Middle frontal gyrus (tissue), 1 donor: ENCODE measurements around the gene MYO10.
"Not testable (repeated sequence)": the region's sequence is repeated elsewhere in the genome, so short reads cannot be mapped to it uniquely, and the experiment has no call there.

Experiments used
- DNase-seq: peaks from one replicate; pipeline ENCODE4 v3.0.0-alpha.2; 2015; ENCODE audit warnings: low spot score; ENCODE audit errors: extremely low spot score

Gene MYO10

DNA sequence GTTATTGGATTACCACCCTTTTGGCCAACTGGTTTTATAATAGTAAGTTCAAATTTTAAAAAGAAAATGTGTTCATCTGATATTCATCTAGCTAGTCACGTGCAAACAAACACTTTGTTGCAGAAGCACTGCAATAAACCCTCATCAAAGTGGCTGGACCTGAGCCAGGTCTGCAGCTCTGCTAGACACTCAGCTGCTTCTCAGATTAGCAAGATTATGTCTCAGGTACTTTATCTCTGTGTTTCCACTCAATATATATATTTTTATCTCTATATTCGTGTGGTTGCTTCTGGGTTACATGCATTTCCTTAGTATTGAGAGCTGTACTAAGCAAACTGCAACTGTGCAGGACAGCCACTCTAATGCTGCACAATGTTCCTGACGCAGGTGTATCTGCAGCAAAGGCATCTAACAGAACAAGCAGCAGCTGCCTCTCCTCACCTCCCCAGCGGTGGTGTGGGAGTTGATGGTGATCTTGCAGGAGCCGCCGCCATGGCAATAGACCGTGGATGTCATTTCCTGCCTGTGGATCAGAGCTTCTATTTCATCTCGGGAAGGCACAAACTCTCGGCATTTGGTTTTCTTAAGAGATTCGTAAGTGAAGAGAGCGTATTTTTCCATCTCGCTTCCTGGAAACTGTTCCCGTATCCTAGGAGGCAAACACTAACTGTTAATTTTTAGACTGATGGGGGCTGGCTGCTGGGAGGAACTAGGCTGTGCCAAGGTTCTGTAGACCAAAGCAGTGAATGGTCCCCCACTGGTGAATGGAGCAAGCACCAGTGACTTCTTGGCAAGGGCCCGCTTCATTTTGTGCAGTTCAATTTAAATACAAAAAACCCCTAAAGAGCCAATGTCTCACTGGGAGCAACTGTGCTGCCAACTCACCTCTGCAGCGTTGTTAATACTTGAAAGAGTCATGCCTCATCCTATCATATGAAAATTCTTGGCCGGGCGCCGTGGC lies 262.6 kb downstream of the MYO10 start:
- peak; percentile 15 for DNase-seq

DNA sequence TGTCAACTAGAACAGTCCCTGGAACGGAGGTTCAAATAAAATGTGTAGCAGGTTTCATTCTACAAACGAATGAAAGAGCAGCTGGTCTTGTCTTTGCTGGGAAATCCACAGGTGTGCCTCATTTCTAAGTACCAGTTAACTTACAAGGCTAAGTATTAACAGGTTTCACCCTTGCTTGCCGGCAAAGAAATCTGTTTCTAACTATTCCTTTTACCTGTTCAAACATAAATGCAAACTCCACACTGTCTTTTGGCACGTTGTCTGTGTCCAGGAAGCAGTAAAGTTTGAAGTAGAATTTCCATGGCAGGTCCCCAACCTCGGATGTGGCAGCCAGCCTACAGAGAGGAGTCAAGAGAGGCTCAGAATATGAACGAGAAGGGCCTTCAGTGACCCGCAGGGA lies 264.9 kb downstream of the MYO10 start:
- DNase-seq: no peak

DNA sequence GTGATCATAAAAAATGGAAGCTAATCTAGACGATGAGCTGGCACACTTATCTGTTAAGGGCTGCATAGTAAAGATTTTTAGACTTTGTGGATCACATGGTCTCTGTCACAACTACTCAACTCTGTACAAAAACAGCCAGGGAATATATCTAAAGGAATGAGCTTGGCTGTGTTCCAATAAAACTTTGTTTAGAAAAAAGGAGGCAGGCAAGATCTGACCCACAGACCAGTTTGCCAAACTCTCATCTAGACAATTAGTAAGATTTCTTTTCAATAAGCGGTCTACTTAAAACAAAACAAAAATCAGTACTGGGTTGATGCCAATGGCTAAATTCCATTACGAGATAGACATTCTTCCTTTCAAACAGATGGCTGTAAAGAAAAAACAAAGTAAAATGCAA lies 266.3 kb downstream of the MYO10 start:
- no peak for DNase-seq

DNA sequence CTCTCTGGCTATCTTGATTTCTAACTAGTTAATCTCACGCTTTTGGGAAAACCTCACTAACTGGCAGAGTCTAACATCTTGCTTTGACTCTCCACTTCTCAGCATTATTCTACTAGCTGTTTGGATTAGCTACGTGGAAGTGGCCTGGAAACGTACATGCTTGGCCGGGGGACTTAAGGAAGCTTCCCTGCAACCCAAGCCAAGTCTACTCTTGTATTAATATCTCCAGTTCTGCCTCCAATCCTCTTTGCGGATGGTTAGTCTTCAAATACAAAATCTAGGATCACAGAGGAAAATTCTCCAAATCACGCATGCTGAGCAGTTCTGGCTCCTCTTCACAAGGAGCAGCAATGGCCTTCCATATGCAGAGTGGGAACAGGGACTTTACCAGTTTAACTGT lies 267.5 kb downstream of the MYO10 start:
- no peak for DNase-seq

DNA sequence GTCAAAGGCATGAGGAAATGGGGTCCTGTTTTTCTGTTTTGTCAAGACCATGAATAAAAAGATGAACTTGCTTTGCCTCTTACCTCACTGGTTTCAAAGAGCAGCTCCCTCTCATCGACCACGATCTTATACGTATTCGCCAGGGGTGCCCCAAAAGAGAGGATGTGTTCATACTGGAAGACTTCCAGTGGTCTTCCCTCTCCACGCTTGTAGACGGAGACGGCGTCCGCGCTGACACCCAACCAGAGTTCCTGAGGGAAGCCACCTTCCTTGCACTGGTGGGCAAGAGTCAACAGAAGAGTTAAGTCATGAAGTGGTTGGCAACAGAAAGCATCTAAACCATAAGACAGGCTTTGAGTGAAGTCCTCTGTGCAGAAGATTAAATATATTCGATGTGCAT lies 267.9 kb downstream of the MYO10 start:
- DNase-seq: no peak

DNA sequence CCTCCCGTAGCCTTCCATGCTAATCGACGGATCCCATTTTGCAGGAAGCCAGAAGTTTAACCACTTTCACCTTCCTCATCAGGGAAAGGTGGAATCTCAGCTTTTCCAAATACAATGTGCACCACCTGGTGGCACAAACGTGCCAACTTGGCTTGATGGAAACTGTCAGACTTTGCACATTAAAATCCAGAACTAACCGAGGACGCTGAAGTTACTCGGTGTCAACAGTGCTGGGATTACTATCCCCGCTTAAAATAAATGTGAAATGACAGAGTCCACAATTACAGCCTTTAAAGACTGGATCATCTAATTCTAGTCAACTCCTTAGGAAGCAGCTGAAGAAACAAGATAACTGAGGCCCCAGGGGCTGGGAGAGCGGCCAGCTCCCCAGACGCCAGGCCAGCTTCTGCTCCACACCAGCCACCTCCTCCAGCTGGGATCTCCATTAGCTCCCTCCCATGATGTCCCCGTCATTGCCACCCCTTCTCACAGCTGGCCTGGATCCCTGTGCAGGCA lies 269.1 kb downstream of the MYO10 start:
- DNase-seq: peak; percentile 26

DNA sequence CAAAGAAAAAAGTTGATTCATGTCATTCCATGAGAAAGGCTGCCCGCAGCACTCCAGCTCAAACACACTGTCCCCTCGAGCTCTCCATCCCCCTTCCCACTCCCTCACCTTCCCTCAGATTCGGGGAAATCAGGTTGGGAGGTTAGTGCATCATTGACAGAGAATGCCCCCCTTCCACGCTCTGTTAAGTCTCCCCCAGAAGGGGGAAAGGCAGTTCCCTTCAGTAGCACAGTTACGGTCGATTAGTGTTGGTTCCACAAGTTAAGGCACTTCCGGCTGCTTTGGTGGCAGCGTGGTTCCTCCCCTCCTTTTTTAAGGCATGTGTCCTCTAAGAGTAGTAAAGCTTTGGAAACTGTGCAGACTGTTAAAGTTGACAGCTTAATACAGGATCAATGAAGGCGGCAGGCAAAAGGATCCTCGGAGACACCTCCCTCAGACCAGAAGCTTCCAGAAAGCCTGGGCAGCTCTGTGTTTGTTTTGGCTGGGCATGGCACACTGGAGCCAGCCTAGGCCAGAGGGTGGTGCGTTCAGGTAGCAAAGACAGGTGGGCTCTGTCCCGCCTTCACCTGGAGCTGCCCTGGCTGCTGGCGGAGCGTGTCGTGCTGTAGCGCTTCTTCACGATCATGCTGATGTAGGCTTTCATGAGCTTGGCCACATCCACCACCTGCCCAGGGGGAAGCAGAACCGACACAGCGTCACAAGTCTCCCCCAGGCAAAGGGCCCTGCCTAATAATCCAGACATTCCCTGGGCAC lies 269.8 kb downstream of the MYO10 start:
- no peak for DNase-seq

DNA sequence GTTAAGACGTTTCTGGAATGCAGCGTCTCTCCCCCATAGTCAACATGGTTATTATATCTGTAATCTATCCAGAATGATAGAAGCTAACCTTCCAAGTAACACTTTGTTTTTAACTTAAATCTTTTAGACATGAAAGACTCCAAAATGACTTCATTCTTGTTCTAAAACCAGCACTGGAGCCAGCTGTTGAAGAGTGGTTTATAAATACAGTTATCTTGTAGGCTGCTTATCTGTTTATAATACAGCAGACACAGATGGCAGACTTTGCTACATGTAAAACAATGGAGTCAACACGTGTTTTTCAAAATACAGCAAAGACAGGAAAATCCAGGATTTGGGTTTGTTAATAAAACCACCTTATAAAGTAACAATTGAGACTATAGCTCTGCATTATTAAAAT lies 270.5 kb downstream of the MYO10 start:
- DNase-seq: no peak

GRCh38 chr5:16664368-16664767 lies 271.7 kb downstream of the MYO10 start:
- DNase-seq: no peak

- no peak for DNase-seq
Observed at GRCh38 chr5:16663840-16664239, 272.2 kb downstream of the MYO10 start.

- no peak for DNase-seq
Observed at GRCh38 chr5:16661713-16662112, 274.4 kb downstream of the MYO10 start.

- no peak for DNase-seq
Observed at GRCh38 chr5:16660982-16661381, 275.1 kb downstream of the MYO10 start.

- no peak for DNase-seq
Observed at GRCh38 chr5:16659536-16659935, 276.6 kb downstream of the MYO10 start.

DNA sequence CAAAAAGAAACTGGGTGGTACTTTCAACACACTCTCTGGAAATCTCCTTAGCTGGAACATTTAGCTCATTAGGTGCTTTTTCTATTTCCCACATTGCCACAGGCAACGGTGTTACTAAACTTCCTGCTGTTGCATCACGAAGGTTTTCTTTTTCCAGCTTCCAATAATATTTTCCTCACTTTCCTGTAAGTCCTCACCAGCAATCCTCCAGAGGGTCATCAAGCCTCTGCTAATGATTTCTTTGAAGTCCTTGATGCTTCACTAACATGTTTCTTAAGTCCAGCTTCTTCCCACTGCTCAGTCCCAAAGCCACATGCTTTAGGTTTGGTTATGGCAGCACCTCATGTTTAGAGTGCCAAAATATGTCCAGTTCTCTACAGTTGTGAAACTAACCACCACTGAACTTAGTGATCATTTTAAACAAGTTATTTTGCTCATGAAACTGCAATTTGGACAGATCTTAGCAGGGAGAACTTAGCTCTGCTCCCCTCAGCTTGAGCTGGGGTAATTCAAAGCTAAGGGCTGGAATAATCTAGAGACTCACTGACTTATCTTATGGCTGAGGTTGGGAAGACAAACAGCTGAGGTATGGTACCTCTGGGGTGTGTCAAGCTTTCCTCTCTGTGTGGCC lies 279.4 kb downstream of the MYO10 start:
- no peak for DNase-seq

DNA sequence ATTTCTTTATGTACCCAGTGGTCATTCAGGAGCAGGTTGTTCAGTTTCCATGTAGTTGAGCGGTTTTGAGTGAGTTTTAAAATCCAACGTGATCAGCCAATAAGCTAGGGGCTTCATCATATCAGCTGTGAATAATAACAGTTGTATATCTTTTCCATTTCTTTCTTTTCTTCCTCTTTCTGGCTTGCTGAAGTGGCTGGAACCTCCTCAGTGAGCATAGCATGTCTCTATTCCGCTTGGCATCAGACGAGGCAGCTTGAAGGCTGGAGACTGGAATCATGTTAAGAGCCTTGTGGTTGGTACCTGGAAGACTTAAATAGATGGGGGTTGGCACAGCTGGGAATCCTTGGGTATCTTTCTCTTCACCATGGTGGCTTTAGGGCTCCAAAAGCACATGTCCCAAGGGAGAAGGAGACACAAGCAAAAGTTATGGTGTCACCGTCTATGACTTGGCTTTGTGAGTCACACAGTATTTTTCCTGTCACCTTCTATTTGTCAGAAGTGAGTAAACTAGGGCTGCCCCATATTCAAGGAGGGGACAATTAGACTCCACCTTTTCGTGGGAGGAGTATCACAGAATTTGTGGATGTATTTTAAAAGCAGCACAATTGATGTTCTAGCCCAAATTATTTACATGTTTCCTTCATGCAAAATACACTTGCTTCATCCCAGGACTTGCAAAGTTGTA lies 281.3 kb downstream of the MYO10 start:
- DNase-seq: no peak

GRCh38 chr5:16648739-16649138 lies 287.3 kb downstream of the MYO10 start:
- DNase-seq: not testable (repeated sequence)

DNA sequence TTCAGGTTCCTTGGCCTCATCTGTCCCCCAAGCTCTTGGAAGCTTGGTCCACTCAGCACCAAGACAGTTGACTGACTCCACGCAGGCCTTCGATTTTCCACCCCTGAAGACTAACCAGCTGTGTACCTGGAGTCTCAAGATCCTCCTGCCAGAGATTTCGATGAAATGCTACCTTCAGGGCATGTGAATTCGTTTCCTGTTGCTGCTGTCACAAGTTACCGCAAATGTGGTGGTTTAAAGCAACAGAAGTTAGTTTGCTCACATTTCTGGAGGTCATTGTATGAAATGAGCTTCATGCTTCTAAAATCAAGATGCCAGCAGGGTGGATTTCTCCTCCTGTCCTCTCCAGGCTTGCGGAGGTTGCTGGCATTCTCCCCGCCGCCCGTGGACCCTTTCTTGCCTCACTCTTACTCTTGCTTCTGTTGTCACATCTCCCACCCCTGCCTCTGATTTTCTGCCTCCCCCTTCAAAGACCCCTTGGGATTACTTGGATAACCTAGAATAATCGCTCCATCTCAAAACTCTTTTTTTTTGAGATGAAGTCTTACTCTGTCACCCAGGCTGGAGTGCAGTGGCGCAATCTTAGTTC lies 291.7 kb downstream of the MYO10 start:
- no peak for DNase-seq

- DNase-seq: no peak
Observed at GRCh38 chr5:16642867-16643266, 293.2 kb downstream of the MYO10 start.

- no peak for DNase-seq
Observed at GRCh38 chr5:16639206-16639605, 296.9 kb downstream of the MYO10 start.

DNA sequence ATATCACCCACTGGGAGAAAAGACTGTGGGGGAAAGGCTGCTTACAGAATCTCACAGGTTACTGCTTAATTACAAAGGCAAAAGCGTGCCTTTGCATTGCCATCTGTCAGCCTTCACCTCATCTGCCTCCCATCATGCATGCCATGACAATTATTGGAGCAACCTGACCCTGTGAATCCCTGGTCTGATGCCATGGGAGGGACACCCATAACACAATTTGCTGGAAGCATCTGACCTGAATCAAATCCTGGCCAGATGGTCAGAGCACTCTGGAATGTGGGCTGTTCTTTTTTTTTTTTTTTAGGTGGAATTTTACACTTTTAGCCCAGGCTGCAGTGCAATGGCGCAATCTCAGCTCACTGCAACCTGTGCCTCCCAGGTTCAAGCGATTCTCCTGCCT lies 307.7 kb downstream of the MYO10 start:
- no peak for DNase-seq
